HepG2 (cell line): ENCODE results near the gene PRIM2. TPM values are rescaled to one million over a fixed set of nuclear protein-coding genes. Genes with fewer than 3 reads are reported as not detected.

Experiments used
- AFF4 ChIP-seq: sonication (generic); formaldehyde crosslinking; IDR thresholded peaks from 2 replicates; pipeline ENCODE4 v1.4.0; 2020; ENCODE audit warnings: missing genetic modification reagents
- CBX5 ChIP-seq: sonication (generic); formaldehyde crosslinking; IDR thresholded peaks from 2 replicates; pipeline ENCODE4 v1.4.0; 2020; ENCODE audit warnings: missing genetic modification reagents, borderline replicate concordance
- CEBPZ ChIP-seq: IDR thresholded peaks from 2 replicates; pipeline ENCODE4 v1.6.1; 2012; ENCODE audit warnings: low read length, improper control_type of control experiment
- FOSL1 ChIP-seq: sonication (generic); formaldehyde crosslinking; IDR thresholded peaks from 2 replicates; pipeline ENCODE4 v1.9.0; 2021; ENCODE audit warnings: missing genetic modification reagents, borderline replicate concordance
- GRHL1 ChIP-seq: sonication (generic); formaldehyde crosslinking; conservative IDR thresholded peaks from 2 replicates; pipeline ENCODE4 v1.8.0; 2022; ENCODE audit warnings: missing genetic modification reagents
- PAXIP1 ChIP-seq: sonication (generic); formaldehyde crosslinking; conservative IDR thresholded peaks from 2 replicates; pipeline ENCODE4 v1.4.0; 2020; ENCODE audit warnings: mild to moderate bottlenecking, missing genetic modification reagents, moderate library complexity
- POLR2AphosphoS5 ChIP-seq: IDR thresholded peaks from 2 replicates; pipeline ENCODE4 v1.6.1; 2012; ENCODE audit warnings: low read depth, low read length
- SOX13 ChIP-seq, 3 experiments: fragments of 450-650 bp in 1 of 3; sonication (generic) in 1 of 3; formaldehyde crosslinking in 1 of 3; IDR thresholded peaks in 2 of 3; conservative IDR thresholded peaks in 1 of 3; 2 replicates each; pipeline versions ENCODE4 v1.5.0 to v1.6.1; 2016 to 2020; ENCODE audit warnings: antibody characterized with exemption in 1 of 3, mild to moderate bottlenecking in 1 of 3, missing compliant biosample characterization in 1 of 3, missing genetic modification reagents in 1 of 3, moderate library complexity in 1 of 3
- SP4 ChIP-seq: sonication (generic); formaldehyde crosslinking; IDR thresholded peaks from 2 replicates; pipeline ENCODE4 v1.8.1; 2023; ENCODE audit warnings: mild to moderate bottlenecking, missing genetic modification reagents
- TP53 ChIP-seq: sonication (generic); formaldehyde crosslinking; conservative IDR thresholded peaks from 2 replicates; pipeline ENCODE4 v1.4.0; 2020; ENCODE audit warnings: missing genetic modification reagents
- ZBTB46 ChIP-seq: sonication (generic); formaldehyde crosslinking; IDR thresholded peaks from 2 replicates; pipeline ENCODE4 v1.4.0; 2020; ENCODE audit warnings: mild to moderate bottlenecking, missing genetic modification reagents, borderline replicate concordance
- ZNF337 ChIP-seq: sonication (generic); formaldehyde crosslinking; IDR thresholded peaks from 2 replicates; pipeline ENCODE4 v1.5.1; 2020; ENCODE audit warnings: missing genetic modification reagents, low read depth, mild to moderate bottlenecking, borderline replicate concordance
- ZNF33B ChIP-seq: sonication (generic); formaldehyde crosslinking; IDR thresholded peaks from 2 replicates; pipeline ENCODE4 v1.5.1; 2020; ENCODE audit warnings: mild to moderate bottlenecking, missing genetic modification reagents
- polyA plus RNA-seq, 8 experiments: library from polyadenylated mRNA; depleted of rRNA in 3 of 8; stranded (reverse) in 7 of 8; unstranded in 1 of 8; fragments of >200 nt; fragmentation: Illumina TruSeq in 4 of 8; extraction: Trizol in 4 of 8; gene quantifications; 2 replicates each; pipeline versions ENCODE4 v1.2.1 to v1.2.3, GENCODE V29; 2011 to 2016; ENCODE audit warnings: low read depth in 4 of 8, missing spikeins in 1 of 8, mixed read lengths in 1 of 8; ENCODE audit not compliant: insufficient read depth in 1 of 8
- total RNA-seq, 5 experiments: library from RNA; depleted of rRNA; stranded (reverse); fragments of >200 nt; fragmentation: Illumina TruSeq; extraction: Trizol; gene quantifications; 2 replicates each; pipeline ENCODE4 v1.2.3, GENCODE V29; 2016; ENCODE audit warnings: low read depth in 1 of 5

PRIM2 gene
- total and polyA plus RNA-seq, 2 of the 13 experiments (the other 11 are each of a cell fraction or from before 2014, with no cell fraction given), result 8.0 to 52.7 TPM

- TF ChIP-seq AFF4 (CRISPR knock-in tag), result no peak; the same call in 1 of the 2 replicates
- no peak for TF ChIP-seq TP53 (CRISPR knock-in tag)
- peak; percentile 42; the same call in 1 of the 2 replicates for TF ChIP-seq CBX5 (CRISPR knock-in tag)
- TF ChIP-seq SP4 (CRISPR knock-in tag), result 0 out of 2 replicates have a peak, but pooled peaks have one; percentile 15
- no peak for TF ChIP-seq ZNF33B
- TF ChIP-seq PAXIP1, result 0 out of 2 replicates have a peak, but pooled peaks have one; percentile 8
- TF ChIP-seq POLR2AphosphoS5, result peak; percentile 31; the same call in 1 of the 2 replicates
- TF ChIP-seq ZNF337, result no peak
- TF ChIP-seq CEBPZ, result no peak
- no peak for TF ChIP-seq FOSL1 (CRISPR knock-in tag)
- TF ChIP-seq SOX13 (IDR thresholded peaks at IDR 0.05), result no peak
- TF ChIP-seq SOX13 (CRISPR knock-in tag; conservative IDR thresholded peaks at IDR 0.05 in 1 of 2, IDR thresholded peaks at IDR 0.05 in 1 of 2), result peak in 1 of 2 experiments; percentile 36; a peak in 1 of 4 replicates
- TF ChIP-seq GRHL1, result no peak
- TF ChIP-seq ZBTB46, result no peak
Observed at GRCh38 chr6:57316581-57317059, 810 bp upstream of the PRIM2 start (continued).
